SK-N-SH (cell line): ENCODE measurements around the gene PLXDC1. TPM values are rescaled to one million over a fixed set of nuclear protein-coding genes. Genes with fewer than 3 reads are reported as not detected.

Experiments
- CTCF ChIA-PET: fragments of 300-600, 350-600 bp; formaldehyde crosslinking; extraction: SDS; loops from one replicate; lab custom pipeline; 2021; lab: Yijun Ruan, JAX
- POLR2A ChIA-PET: fragments of 350-600 bp; sonication (Branson Sonifier 250); formaldehyde crosslinking; extraction: SDS; loops from one replicate; lab custom pipeline; 2020; ENCODE audit warnings: antibody characterized with exemption, inconsistent platforms; lab: Yijun Ruan, JAX
- DNase-seq: peaks from one replicate; pipeline ENCODE4 v3.0.0; 2012
- H2AFZ ChIP-seq: fragments of 200-600 bp; sonication (generic); 2 replicates; pipeline ENCODE4 v1.8.1; 2016; ENCODE audit warnings: antibody characterized with exemption, mild to moderate bottlenecking, low read depth
- H3F3A ChIP-seq: fragments of 200-600 bp; sonication (generic); replicated peaks from 2 replicates; pipeline ENCODE3; 2016; ENCODE audit warnings: antibody characterized with exemption, mild to moderate bottlenecking; ENCODE audit not compliant: insufficient read depth
- H3K27ac ChIP-seq, 2 experiments: fragments of 200-500 bp in 1 of 2; fragments of 200-600 bp in 1 of 2; sonication (Bioruptor generic) in 1 of 2; sonication (generic), shearing (Covaris generic) in 1 of 2; 2 replicates each; pipeline versions ENCODE4 v1.5.1 to v1.6.1; 2014 to 2016; ENCODE audit warnings: low read depth in 2 of 2, inconsistent platforms in 1 of 2, low read length in 1 of 2, mild to moderate bottlenecking in 1 of 2, mixed read lengths in 1 of 2
- H3K27me3 ChIP-seq: fragments of 200-600 bp; sonication (generic), shearing (Covaris generic); 2 replicates; pipeline ENCODE4 v1.6.1; 2016; ENCODE audit warnings: mixed run types; ENCODE audit not compliant: insufficient read depth
- H3K36me3 ChIP-seq, 2 experiments: fragments of 200-500 bp in 1 of 2; fragments of 200-600 bp in 1 of 2; sonication (Bioruptor generic) in 1 of 2; sonication (generic) in 1 of 2; replicated peaks in 1 of 2; 2 replicates each; pipeline versions ENCODE3 to v1.5.1; 2014 to 2016; ENCODE audit warnings: low read length in 1 of 2, mild to moderate bottlenecking in 1 of 2; ENCODE audit not compliant: insufficient read depth in 2 of 2, control insufficient read depth in 1 of 2
- H3K4me1 ChIP-seq, 2 experiments: fragments of 200-500 bp in 1 of 2; fragments of 200-600 bp in 1 of 2; sonication (Bioruptor generic) in 1 of 2; sonication (generic), shearing (Covaris generic) in 1 of 2; 2 replicates each; pipeline versions ENCODE4 v1.5.1 to v1.6.1; 2014 to 2016; ENCODE audit warnings: low read depth in 1 of 2, low read length in 1 of 2, mixed run types in 1 of 2; ENCODE audit not compliant: insufficient read depth in 2 of 2, control insufficient read depth in 1 of 2
- H3K4me2 ChIP-seq: fragments of 200-600 bp; sonication (generic), shearing (Covaris generic); 2 replicates; pipeline ENCODE4 v1.6.1; 2017; ENCODE audit warnings: mixed run types
- H3K4me3 ChIP-seq, 2 experiments: fragments of 200-500 bp in 1 of 2; fragments of 200-600 bp in 1 of 2; sonication (Bioruptor generic) in 1 of 2; sonication (generic), shearing (Covaris generic) in 1 of 2; 2 replicates each; pipeline versions ENCODE4 v1.5.1 to v1.8.1; 2014 to 2016; ENCODE audit warnings: low read depth in 2 of 2, inconsistent platforms in 1 of 2, low read length in 1 of 2, mild to moderate bottlenecking in 1 of 2, mixed read lengths in 1 of 2, moderate library complexity in 1 of 2
- H3K79me2 ChIP-seq: fragments of 200-600 bp; sonication (generic); 2 replicates; pipeline ENCODE4 v1.8.1; 2017; ENCODE audit warnings: mild to moderate bottlenecking; ENCODE audit not compliant: insufficient read depth
- H3K9ac ChIP-seq: fragments of 200-600 bp; sonication (generic); 2 replicates; pipeline ENCODE4 v1.6.1; 2017; ENCODE audit warnings: mixed run types
- H3K9me2 ChIP-seq: fragments of 200-600 bp; sonication (generic); 2 replicates; pipeline ENCODE4 v1.6.1; 2017; ENCODE audit warnings: mixed run types
- H3K9me3 ChIP-seq: fragments of 200-600 bp; sonication (generic); 2 replicates; pipeline ENCODE4 v1.6.1; 2017; ENCODE audit warnings: mixed run types, mild to moderate bottlenecking, moderate library complexity
- H4K20me1 ChIP-seq: fragments of 200-600 bp; sonication (generic); 2 replicates; pipeline ENCODE4 v1.6.1; 2017; ENCODE audit warnings: mild to moderate bottlenecking, mixed run types; ENCODE audit not compliant: insufficient read depth
- EP300 ChIP-seq, 2 experiments: IDR thresholded peaks; 2 replicates each; pipeline versions ENCODE4 v1.4.0 to v1.6.1; 2012; ENCODE audit warnings: borderline replicate concordance in 1 of 2, low read depth in 1 of 2, low read length in 1 of 2
- GATA2 ChIP-seq: sonication (generic); formaldehyde crosslinking; IDR thresholded peaks from 2 replicates; pipeline ENCODE4 v1.5.0; 2020; ENCODE audit warnings: mild to moderate bottlenecking, missing genetic modification reagents
- JUND ChIP-seq: IDR thresholded peaks from 2 replicates; pipeline ENCODE4 v1.4.0; 2012
- MXI1 ChIP-seq: IDR thresholded peaks from 2 replicates; pipeline ENCODE4 v1.6.1; 2012; ENCODE audit warnings: mild to moderate bottlenecking, low read depth, low read length, improper control_type of control experiment
- POLR2AphosphoS5 ChIP-seq: IDR thresholded peaks from 2 replicates; pipeline ENCODE4 v1.6.1; 2012; ENCODE audit warnings: low read depth, low read length
- RAD21 ChIP-seq: IDR thresholded peaks from 2 replicates; pipeline ENCODE4 v1.6.1; 2012; ENCODE audit warnings: mild to moderate bottlenecking, low read length
- RCOR1 ChIP-seq: fragments of 150-350 bp; IDR thresholded peaks from 2 replicates; pipeline ENCODE4 v1.6.1; 2017; ENCODE audit warnings: antibody characterized with exemption, low read length
- SIN3A ChIP-seq: IDR thresholded peaks from 2 replicates; pipeline ENCODE4 v1.6.1; 2012; ENCODE audit warnings: low read depth, mild to moderate bottlenecking, low read length, moderate library complexity, borderline replicate concordance
- SMC3 ChIP-seq: IDR thresholded peaks from 2 replicates; pipeline ENCODE4 v1.6.1; 2012; ENCODE audit warnings: low read depth, low read length, improper control_type of control experiment
- TAF1 ChIP-seq: IDR thresholded peaks from 2 replicates; pipeline ENCODE4 v1.6.1; 2012; ENCODE audit warnings: low read depth, mild to moderate bottlenecking, low read length, moderate library complexity, borderline replicate concordance
- TEAD4 ChIP-seq: IDR thresholded peaks from 2 replicates; pipeline ENCODE4 v1.4.0; 2012; ENCODE audit warnings: mild to moderate bottlenecking, borderline replicate concordance; ENCODE audit not compliant: insufficient read depth
- YY1 ChIP-seq: IDR thresholded peaks from 2 replicates; pipeline ENCODE4 v1.4.0; 2012; ENCODE audit warnings: low read depth, mild to moderate bottlenecking
- WGBS: methylation state at CpG from one replicate; pipeline ENCODE4 v1.1.6; 2017; ENCODE audit warnings: low lambda C conversion rate; 5-methylcytosine and 5-hydroxymethylcytosine counted together
- polyA plus RNA-seq, 3 experiments: library from polyadenylated mRNA; depleted of rRNA; stranded (reverse); fragments of >200 nt; gene quantifications; 2 replicates each; pipeline ENCODE4 v1.2.3, GENCODE V29; 2012
- TF ChIP-seq, protein P1 (sequence below): fragments of 150-350 bp; IDR thresholded peaks from 2 replicates; pipeline ENCODE4 v1.6.1; 2016; ENCODE audit warnings: mild to moderate bottlenecking, low read depth, low read length
- TF ChIP-seq, protein P2 (sequence below): IDR thresholded peaks from 2 replicates; pipeline ENCODE4 v1.4.0; 2012; ENCODE audit warnings: low read depth
- TF ChIP-seq, protein P3 (sequence below): fragments of 200-600 bp; sonication (generic); IDR thresholded peaks from 2 replicates; pipeline ENCODE4 v1.6.1; 2017; ENCODE audit warnings: antibody characterized with exemption, mild to moderate bottlenecking, moderate library complexity
- TF ChIP-seq, protein P4 (sequence below): IDR thresholded peaks from 2 replicates; pipeline ENCODE4; 2012

Gene PLXDC1
- polyA plus RNA-seq, 1 of the 3 experiments (the other 2 are of a cell fraction) = 1.5 TPM

DNA sequence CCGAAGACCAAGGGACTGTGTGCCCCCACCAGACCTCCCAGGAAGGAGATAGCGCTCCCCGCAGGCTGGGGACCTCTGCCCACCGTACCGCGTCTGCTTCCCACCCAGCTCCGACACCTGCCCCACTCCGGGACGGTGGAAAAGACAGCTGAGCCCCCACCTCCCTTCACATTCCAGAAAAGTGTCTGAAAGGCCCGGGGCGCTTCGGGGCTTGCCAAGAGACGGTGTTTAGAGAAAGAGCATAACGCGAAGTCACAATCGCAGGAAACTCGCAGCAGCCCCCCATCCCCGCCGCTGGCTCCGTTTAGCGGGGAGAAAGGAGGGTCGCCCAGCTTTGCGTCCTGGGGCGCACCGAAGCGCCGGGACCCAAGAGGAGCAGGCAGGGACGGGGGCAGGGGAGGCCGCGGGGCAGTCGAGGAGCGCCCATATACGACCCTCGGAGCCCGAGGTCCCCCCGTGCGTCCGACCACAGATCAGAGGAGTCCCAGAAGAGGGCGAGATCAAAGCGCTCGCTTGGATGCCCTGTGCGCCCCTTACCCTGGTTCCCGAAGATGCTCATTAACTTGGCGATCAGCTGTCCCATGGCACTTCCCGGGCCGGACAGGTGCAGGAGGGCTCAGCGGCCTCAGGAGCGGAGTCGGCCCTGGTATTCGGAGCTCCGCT, 13.9 kb upstream of the PLXDC1 start:
- Histone ChIP-seq H4K20me1 (no peaks in the 10 kb centered on the region), H3K36me3 (no peaks in the 10 kb centered on the region), H3F3A (peaks cover 5% of the 10 kb centered on the region), H3K4me3 (peak overlapping the region; percentile 50 to 62), H3K4me2 (peak overlapping the region; percentile 75), H3K27me3 (no peaks in the 10 kb centered on the region), H3K4me1 (peaks cover 0 to 3% of the 10 kb centered on the region in 2 experiments; a peak in 2 of 4 replicates), H3K9me2 (no peaks in the 10 kb centered on the region), H3K79me2 (no peaks in the 10 kb centered on the region), H3K9ac (0 out of 2 replicates have a peak overlapping the region, but pooled peaks have one; percentile 23), H2AFZ (peak overlapping the region; percentile 95; the same call in 1 of the 2 replicates), H3K9me3 (no peaks in the 10 kb centered on the region), H3K27ac (no peak overlapping the region)
- CTCF ChIA-PET = interaction anchor here (0.7 to 5.7 kb wide), 30 partner anchors 9 to 401 kb away, joined by 3 to 108 read pairs (median 4); partner anchors contain the start of genes CACNB1 and RPL23
- POLR2A ChIA-PET = interaction anchor here (1.0 to 1.9 kb wide), 6 partner anchors 10 to 296 kb away, joined by 3 to 7 read pairs (median 4); partner anchors contain the start of genes LASP1 and RPL19
- WGBS = 36% methylated on average over 24 of the region's 51 CpGs
- no peak for DNase-seq
- TF ChIP-seq RCOR1 = no peak
- TF ChIP-seq, protein P1, sequence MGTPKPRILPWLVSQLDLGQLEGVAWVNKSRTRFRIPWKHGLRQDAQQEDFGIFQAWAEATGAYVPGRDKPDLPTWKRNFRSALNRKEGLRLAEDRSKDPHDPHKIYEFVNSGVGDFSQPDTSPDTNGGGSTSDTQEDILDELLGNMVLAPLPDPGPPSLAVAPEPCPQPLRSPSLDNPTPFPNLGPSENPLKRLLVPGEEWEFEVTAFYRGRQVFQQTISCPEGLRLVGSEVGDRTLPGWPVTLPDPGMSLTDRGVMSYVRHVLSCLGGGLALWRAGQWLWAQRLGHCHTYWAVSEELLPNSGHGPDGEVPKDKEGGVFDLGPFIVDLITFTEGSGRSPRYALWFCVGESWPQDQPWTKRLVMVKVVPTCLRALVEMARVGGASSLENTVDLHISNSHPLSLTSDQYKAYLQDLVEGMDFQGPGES = no peak
- no peak for TF ChIP-seq EP300 (IDR thresholded peaks at IDR 0.05; ENCODE audit: borderline replicate concordance in 1 of 2, low read depth in 1 of 2, low read length in 1 of 2)

DNA sequence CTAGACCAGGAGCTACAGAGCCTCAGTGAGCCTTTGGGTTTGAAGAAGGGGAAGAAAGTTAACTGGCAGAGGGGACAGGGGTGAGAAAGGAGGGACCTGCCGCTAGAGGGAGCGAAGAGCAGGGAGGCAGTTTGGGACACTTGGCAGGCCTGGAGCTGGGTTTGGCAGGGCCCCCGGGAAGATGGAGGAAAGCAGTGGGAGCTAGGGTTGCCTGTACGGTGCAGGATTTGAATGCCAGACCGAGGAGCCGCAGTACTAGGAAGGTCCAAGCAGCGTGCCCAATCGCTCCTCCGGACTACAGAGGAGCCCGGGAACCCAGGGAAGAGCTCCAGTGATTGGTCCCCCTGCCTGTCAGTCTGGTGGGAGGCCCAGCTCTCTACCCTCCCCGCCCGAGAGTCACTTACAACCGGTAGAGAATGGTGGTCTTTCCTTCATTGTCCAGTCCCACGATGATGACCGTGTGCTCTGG, 13.3 kb upstream of the PLXDC1 start:
- Histone ChIP-seq H3F3A (peaks cover 5% of the 10 kb centered on the region), H3K4me2 (peak overlapping the region; percentile 75), H3K79me2 (no peaks in the 10 kb centered on the region), H3K9me3 (no peaks in the 10 kb centered on the region), H3K4me3 (peak overlapping the region; percentile 50 to 62), H4K20me1 (no peaks in the 10 kb centered on the region), H3K27ac (no peak overlapping the region), H3K27me3 (no peaks in the 10 kb centered on the region), H3K9me2 (no peaks in the 10 kb centered on the region), H2AFZ (peak overlapping the region; percentile 95; the same call in 1 of the 2 replicates), H3K4me1 (peaks cover 0 to 3% of the 10 kb centered on the region in 2 experiments; a peak in 2 of 4 replicates), H3K36me3 (no peaks in the 10 kb centered on the region), H3K9ac (peak overlapping the region; percentile 36; the same call in 1 of the 2 replicates)
- CTCF ChIA-PET = interaction anchor here (0.7 to 5.7 kb wide), 29 partner anchors 9 to 401 kb away, joined by 3 to 108 read pairs (median 4); partner anchors contain the start of genes CACNB1 and RPL23
- peak; percentile 28; the same call in 1 of the 2 replicates for TF ChIP-seq YY1
- peak; percentile 46; the same call in 1 of the 2 replicates for TF ChIP-seq POLR2AphosphoS5
- TF ChIP-seq, protein P2, sequence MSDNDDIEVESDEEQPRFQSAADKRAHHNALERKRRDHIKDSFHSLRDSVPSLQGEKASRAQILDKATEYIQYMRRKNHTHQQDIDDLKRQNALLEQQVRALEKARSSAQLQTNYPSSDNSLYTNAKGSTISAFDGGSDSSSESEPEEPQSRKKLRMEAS = peak; percentile 20; the same call in 1 of the 2 replicates
- TF ChIP-seq TEAD4 = no peak
- TF ChIP-seq, protein P3, sequence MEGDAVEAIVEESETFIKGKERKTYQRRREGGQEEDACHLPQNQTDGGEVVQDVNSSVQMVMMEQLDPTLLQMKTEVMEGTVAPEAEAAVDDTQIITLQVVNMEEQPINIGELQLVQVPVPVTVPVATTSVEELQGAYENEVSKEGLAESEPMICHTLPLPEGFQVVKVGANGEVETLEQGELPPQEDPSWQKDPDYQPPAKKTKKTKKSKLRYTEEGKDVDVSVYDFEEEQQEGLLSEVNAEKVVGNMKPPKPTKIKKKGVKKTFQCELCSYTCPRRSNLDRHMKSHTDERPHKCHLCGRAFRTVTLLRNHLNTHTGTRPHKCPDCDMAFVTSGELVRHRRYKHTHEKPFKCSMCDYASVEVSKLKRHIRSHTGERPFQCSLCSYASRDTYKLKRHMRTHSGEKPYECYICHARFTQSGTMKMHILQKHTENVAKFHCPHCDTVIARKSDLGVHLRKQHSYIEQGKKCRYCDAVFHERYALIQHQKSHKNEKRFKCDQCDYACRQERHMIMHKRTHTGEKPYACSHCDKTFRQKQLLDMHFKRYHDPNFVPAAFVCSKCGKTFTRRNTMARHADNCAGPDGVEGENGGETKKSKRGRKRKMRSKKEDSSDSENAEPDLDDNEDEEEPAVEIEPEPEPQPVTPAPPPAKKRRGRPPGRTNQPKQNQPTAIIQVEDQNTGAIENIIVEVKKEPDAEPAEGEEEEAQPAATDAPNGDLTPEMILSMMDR = peak; percentile 78
- 0 out of 2 replicates have a peak, but pooled peaks have one; percentile 37 for TF ChIP-seq MXI1
- peak; percentile 26; the same call in 1 of the 2 replicates for TF ChIP-seq SMC3
- no peak for TF ChIP-seq JUND
- peak; percentile 35; the same call in 1 of the 2 replicates for TF ChIP-seq RAD21
- no peak for TF ChIP-seq GATA2
- 0 out of 2 replicates have a peak, but pooled peaks have one; percentile 19 for TF ChIP-seq TAF1
- peak; percentile 61; the same call in 1 of the 2 replicates for TF ChIP-seq SIN3A
- TF ChIP-seq, protein P4, sequence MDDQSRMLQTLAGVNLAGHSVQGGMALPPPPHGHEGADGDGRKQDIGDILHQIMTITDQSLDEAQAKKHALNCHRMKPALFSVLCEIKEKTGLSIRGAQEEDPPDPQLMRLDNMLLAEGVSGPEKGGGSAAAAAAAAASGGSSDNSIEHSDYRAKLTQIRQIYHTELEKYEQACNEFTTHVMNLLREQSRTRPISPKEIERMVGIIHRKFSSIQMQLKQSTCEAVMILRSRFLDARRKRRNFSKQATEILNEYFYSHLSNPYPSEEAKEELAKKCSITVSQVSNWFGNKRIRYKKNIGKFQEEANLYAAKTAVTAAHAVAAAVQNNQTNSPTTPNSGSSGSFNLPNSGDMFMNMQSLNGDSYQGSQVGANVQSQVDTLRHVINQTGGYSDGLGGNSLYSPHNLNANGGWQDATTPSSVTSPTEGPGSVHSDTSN = peak; percentile 99
- POLR2A ChIA-PET = interaction anchor here (1.0 to 1.8 kb wide), 4 partner anchors 9 to 295 kb away, joined by 3 to 7 read pairs (median 4); partner anchors contain the start of genes LASP1 and RPL19
- DNase-seq = peak; percentile 98
- WGBS = 5% methylated on average over 15 of the region's 15 CpGs
